Neuronal stem cell (in vitro differentiated cells): ENCODE results near the gene SH3TC2.

ENCODE experiments used
- DNase-seq: peaks from one replicate; pipeline ENCODE4 v3.0.0-alpha.2; 2013; ENCODE audit warnings: low spot score
- H2AFZ ChIP-seq: one replicate; pipeline ENCODE4 v1.6.1; 2013; ENCODE audit warnings: mild to moderate bottlenecking, low read length, inconsistent platforms
- H2AK5ac ChIP-seq: 2 replicates; pipeline ENCODE4 v1.6.1; 2013; ENCODE audit warnings: low read depth, mild to moderate bottlenecking, inconsistent platforms, low read length, moderate library complexity, mixed read lengths
- H2BK120ac ChIP-seq: 2 replicates; pipeline ENCODE4 v1.6.1; 2013; ENCODE audit warnings: low read depth, mild to moderate bottlenecking, inconsistent platforms, low read length, moderate library complexity, mixed read lengths
- H2BK12ac ChIP-seq: one replicate; pipeline ENCODE4 v1.6.1; 2013; ENCODE audit warnings: low read length, inconsistent platforms
- H2BK15ac ChIP-seq: 2 replicates; pipeline ENCODE4 v1.6.1; 2013; ENCODE audit warnings: mild to moderate bottlenecking, low read length, inconsistent platforms, mixed read lengths
- H2BK5ac ChIP-seq: one replicate; pipeline ENCODE4 v1.6.1; 2013; ENCODE audit warnings: inconsistent platforms, mild to moderate bottlenecking, low read length, moderate library complexity
- H3K14ac ChIP-seq: one replicate; pipeline ENCODE4 v1.6.1; 2013; ENCODE audit warnings: low read length, inconsistent platforms
- H3K18ac ChIP-seq: 2 replicates; pipeline ENCODE4 v1.6.1; 2013; ENCODE audit warnings: low read length, inconsistent platforms
- H3K23ac ChIP-seq: 2 replicates; pipeline ENCODE4 v1.6.1; 2013; ENCODE audit warnings: low read depth, mild to moderate bottlenecking, mixed read lengths, low read length, inconsistent platforms; ENCODE audit not compliant: poor library complexity
- H3K27ac ChIP-seq: replicated peaks from 3 replicates; pipeline ENCODE4 v1.5.1; 2013; ENCODE audit warnings: low read length, inconsistent platforms
- H3K27me3 ChIP-seq, 3 experiments: 2 replicates each; pipeline ENCODE4 v1.6.1; 2013; ENCODE audit warnings: low read length in 3 of 3, mild to moderate bottlenecking in 2 of 3, inconsistent platforms in 1 of 3, low read depth in 1 of 3, mixed read lengths in 1 of 3, moderate library complexity in 1 of 3; ENCODE audit not compliant: control insufficient read depth in 3 of 3, insufficient read depth in 3 of 3
- H3K36me3 ChIP-seq, 2 donors: replicated peaks in 1 of 2; 2 replicates each; pipeline ENCODE4 v1.6.1; 2013; ENCODE audit warnings: low read length in 2 of 2; ENCODE audit not compliant: control insufficient read depth in 2 of 2, insufficient read depth in 2 of 2
- H3K4ac ChIP-seq: 2 replicates; pipeline ENCODE4 v1.6.1; 2013; ENCODE audit warnings: inconsistent platforms, mild to moderate bottlenecking, low read length, moderate library complexity
- H3K4me1 ChIP-seq, 2 donors: 1 replicate in 1 of 2; 2 replicates in 1 of 2; pipeline ENCODE4 v1.6.1; 2013; ENCODE audit warnings: low read length in 2 of 2, low read depth in 1 of 2; ENCODE audit not compliant: control insufficient read depth in 2 of 2, insufficient read depth in 1 of 2
- H3K4me2 ChIP-seq: one replicate; pipeline ENCODE4 v1.6.1; 2013; ENCODE audit warnings: mild to moderate bottlenecking, low read length, inconsistent platforms; ENCODE audit not compliant: insufficient read depth, poor library complexity, severe bottlenecking
- H3K4me3 ChIP-seq, 2 donors: 2 replicates each; pipeline ENCODE4 v1.5.1; 2013; ENCODE audit warnings: low read length in 2 of 2, mild to moderate bottlenecking in 2 of 2, inconsistent platforms in 1 of 2, moderate library complexity in 1 of 2
- H3K79me1 ChIP-seq: one replicate; pipeline ENCODE4 v1.6.1; 2013; ENCODE audit warnings: low read depth, mild to moderate bottlenecking, inconsistent platforms, low read length, moderate library complexity
- H3K9ac ChIP-seq: one replicate; pipeline ENCODE4 v1.6.1; 2013; ENCODE audit warnings: mild to moderate bottlenecking, low read depth, low read length, inconsistent platforms; ENCODE audit not compliant: poor library complexity
- H3K9me3 ChIP-seq, 2 donors: replicated peaks in 1 of 2; 2 replicates each; pipeline versions ENCODE3 to v1.6.1; 2013; ENCODE audit warnings: low read length in 2 of 2, mild to moderate bottlenecking in 2 of 2, inconsistent platforms in 1 of 2, low read depth in 1 of 2, mixed read lengths in 1 of 2, moderate library complexity in 1 of 2; ENCODE audit not compliant: control insufficient read depth in 2 of 2, insufficient read depth in 1 of 2
- H4K8ac ChIP-seq: one replicate; pipeline ENCODE4 v1.6.1; 2013; ENCODE audit warnings: low read depth, mild to moderate bottlenecking, inconsistent platforms, low read length, moderate library complexity
- H4K91ac ChIP-seq: one replicate; pipeline ENCODE4 v1.6.1; 2013; ENCODE audit warnings: low read length, low read depth, mild to moderate bottlenecking, inconsistent platforms; ENCODE audit not compliant: poor library complexity
- WGBS, 2 donors: extraction: QIAGEN DNeasy Blood & Tissue Kit; methylation state at CpG; one replicate each; pipeline ENCODE4 v1.1.7; 2013; ENCODE audit warnings: missing lambda C conversion rate in 2 of 2, mixed read lengths in 1 of 2; ENCODE audit not compliant: insufficient read length in 2 of 2, insufficient replicate concordance in 1 of 2; ENCODE audit errors: extremely low coverage in 2 of 2; 5-methylcytosine and 5-hydroxymethylcytosine counted together

The SH3TC2 gene

DNA sequence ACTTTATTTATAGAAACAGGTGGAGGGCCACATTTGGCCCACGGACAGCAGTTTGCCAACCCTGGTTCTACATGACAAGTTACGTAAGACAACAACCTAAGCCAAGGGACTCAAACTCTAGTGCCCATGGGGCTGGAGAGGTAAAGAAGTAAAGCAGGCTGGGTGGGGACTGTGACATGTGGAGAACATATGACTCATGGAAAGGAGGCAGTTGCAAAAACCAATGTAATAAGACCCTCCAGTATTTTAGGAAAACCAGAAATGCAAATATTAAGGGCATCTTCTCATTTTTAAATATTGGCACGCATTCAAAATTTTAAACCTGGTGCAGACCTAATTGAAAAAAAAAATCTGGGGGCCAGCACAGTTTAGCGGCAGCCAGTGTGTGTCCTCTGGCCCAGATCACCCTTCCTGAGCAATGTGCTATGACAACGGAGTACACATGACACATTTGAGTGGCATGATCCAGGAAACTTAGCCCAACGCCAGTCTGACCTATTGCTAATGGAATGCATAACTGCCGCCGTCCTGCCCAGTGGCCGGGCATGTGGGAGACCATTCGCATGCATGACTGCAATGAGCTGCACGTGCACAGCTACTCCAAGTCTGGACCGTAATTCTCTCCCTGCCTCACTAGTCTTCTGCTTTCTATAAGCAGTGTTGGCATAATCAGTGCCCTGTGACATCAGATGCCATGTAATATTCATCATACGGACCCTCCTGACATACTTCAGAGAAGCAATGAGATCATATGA lies 97.2 kb downstream of the SH3TC2 start:
- no peaks in the 10 kb centered on the region for H3K9me3 ChIP-seq
- DNase-seq: no peak
- H3K4ac ChIP-seq: no peak overlapping the region
- H2BK15ac ChIP-seq: no peak overlapping the region
- H2BK12ac ChIP-seq: no peak overlapping the region
- H2AFZ ChIP-seq: no peak overlapping the region
- no peak overlapping the region for H2BK120ac ChIP-seq
- no peaks in the 10 kb centered on the region for H3K79me1 ChIP-seq
- H3K18ac ChIP-seq: no peak overlapping the region
- no CpG with 5 or more reads among the region's 13 CpGs for WGBS, 2 donors
- no peak overlapping the region for H2BK5ac ChIP-seq
- no peaks in the 10 kb centered on the region for H3K27me3 ChIP-seq
- H3K23ac ChIP-seq: no peak overlapping the region
- no peak overlapping the region for H3K14ac ChIP-seq
- H4K8ac ChIP-seq: no peak overlapping the region
- peak overlapping the region in 1 of 2 donors; percentile 65 for H3K4me3 ChIP-seq
- H3K4me2 ChIP-seq: no peak overlapping the region
- H4K91ac ChIP-seq: no peak overlapping the region
- H2AK5ac ChIP-seq: no peak overlapping the region
- H3K4me1 ChIP-seq: no peaks in the 10 kb centered on the region
- H3K27ac ChIP-seq: no peak overlapping the region
- peak overlapping the region; percentile 40 for H3K9ac ChIP-seq
- no peaks in the 10 kb centered on the region for H3K36me3 ChIP-seq

DNA sequence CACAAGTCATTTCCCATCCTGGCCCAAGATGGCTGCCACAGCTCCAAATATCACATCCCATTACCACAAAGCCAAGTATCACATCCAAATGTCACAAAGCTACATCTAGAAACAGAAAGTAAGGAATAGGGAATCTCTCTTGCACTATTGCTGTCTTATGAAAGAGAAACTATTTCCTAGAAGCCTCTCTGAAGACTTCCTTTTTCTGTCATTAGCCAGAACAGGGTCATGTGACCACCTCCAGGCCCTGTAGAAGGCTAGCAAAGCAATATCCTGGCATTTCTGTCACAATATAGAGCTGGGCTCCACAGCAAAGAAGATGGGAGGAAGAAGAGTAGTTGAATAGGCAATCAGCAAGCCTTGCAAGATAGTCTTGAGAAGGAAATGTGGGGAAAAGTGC lies 99.2 kb downstream of the SH3TC2 start:
- peaks cover 0 to 3% of the 10 kb centered on the region in 2 donors for H3K4me1 ChIP-seq
- no peak overlapping the region for H3K4me3 ChIP-seq
- no peaks in the 10 kb centered on the region for H3K27me3 ChIP-seq
- H3K23ac ChIP-seq: no peak overlapping the region
- no peak overlapping the region for H2AK5ac ChIP-seq
- H2BK5ac ChIP-seq: no peak overlapping the region
- H2BK120ac ChIP-seq: no peak overlapping the region
- H4K8ac ChIP-seq: no peak overlapping the region
- no peak overlapping the region for H4K91ac ChIP-seq
- no peaks in the 10 kb centered on the region for H3K36me3 ChIP-seq
- no peak overlapping the region for H3K27ac ChIP-seq
- no peak overlapping the region for H3K4me2 ChIP-seq
- H3K9me3 ChIP-seq: no peaks in the 10 kb centered on the region
- H3K4ac ChIP-seq: no peak overlapping the region
- no peak overlapping the region for H3K9ac ChIP-seq
- H2BK15ac ChIP-seq: no peak overlapping the region
- H3K14ac ChIP-seq: no peak overlapping the region
- no peak overlapping the region for H3K18ac ChIP-seq
- no peak overlapping the region for H2BK12ac ChIP-seq
- no peak overlapping the region for H2AFZ ChIP-seq
- H3K79me1 ChIP-seq: no peaks in the 10 kb centered on the region
- no peak for DNase-seq

DNA sequence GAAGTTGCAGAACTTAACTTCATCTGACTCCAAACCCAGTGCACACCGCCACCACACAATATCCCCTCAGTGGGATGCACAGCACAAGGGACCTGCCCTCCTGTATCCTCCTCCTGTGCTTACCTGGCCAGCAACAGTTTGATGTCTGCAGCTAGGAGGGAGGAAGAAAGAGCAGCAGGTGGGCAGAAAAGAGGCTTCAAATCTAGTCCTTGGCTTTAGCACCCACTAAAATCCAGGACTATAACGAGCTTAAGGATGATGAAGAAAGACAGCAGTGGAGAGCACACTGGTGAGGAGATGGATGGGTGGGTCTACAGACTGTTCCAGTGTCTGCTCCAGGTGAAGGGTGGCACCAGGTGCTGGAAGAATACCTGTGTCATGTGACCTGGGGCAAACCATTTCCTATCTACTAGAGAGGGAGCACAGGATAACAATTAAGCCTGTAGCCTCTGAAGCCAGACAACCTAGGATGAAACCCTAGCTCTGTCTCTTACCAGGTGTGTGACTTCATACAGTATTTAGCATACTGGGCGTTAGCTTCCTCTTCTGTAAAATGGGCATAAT lies 100.0 kb downstream of the SH3TC2 start:
- Histone ChIP-seq H3K18ac (no peak overlapping the region), H2BK12ac (no peak overlapping the region), H3K4me2 (no peak overlapping the region), H3K79me1 (no peaks in the 10 kb centered on the region), H3K4me1 (peaks cover 0 to 3% of the 10 kb centered on the region in 2 donors), H3K27me3 (no peaks in the 10 kb centered on the region), H4K8ac (no peak overlapping the region), H3K4me3 (no peak overlapping the region), H3K23ac (no peak overlapping the region), H3K9ac (no peak overlapping the region), H2BK15ac (no peak overlapping the region), H2AK5ac (no peak overlapping the region), H2BK120ac (no peak overlapping the region), H2BK5ac (no peak overlapping the region), H2AFZ (no peak overlapping the region), H3K9me3 (no peaks in the 10 kb centered on the region), H4K91ac (no peak overlapping the region), H3K36me3 (no peaks in the 10 kb centered on the region), H3K4ac (no peak overlapping the region), H3K27ac (no peak overlapping the region), H3K14ac (no peak overlapping the region)
- WGBS, 2 donors: no CpG with 5 or more reads among the region's 3 CpGs
- no peak for DNase-seq

DNA sequence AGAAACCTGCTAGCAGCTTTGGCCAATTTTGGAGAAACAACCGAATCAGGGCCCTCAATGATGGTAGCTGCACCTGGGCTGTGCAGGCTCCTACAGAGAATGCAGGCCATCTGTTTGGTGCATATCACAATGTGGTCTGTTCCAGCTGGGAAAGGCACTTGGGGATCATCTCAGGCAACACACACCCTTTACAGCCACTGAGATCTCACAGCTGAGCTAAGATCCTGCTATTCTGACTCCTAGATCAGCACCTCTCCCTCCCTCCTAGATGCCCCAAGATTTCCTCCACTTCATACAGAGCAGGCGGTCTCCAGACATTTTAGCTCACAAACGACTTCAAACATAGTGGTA lies 100.7 kb downstream of the SH3TC2 start:
- no peaks in the 10 kb centered on the region for H3K79me1 ChIP-seq
- H2BK120ac ChIP-seq: no peak overlapping the region
- no peak overlapping the region for H3K4me2 ChIP-seq
- H3K4ac ChIP-seq: no peak overlapping the region
- no peak overlapping the region for H2BK12ac ChIP-seq
- peaks cover 0 to 3% of the 10 kb centered on the region in 2 donors for H3K4me1 ChIP-seq
- no peak overlapping the region for H2AFZ ChIP-seq
- no peaks in the 10 kb centered on the region for H3K9me3 ChIP-seq
- H3K36me3 ChIP-seq: no peaks in the 10 kb centered on the region
- no CpG with 5 or more reads among the region's 3 CpGs for WGBS, 2 donors
- H3K9ac ChIP-seq: no peak overlapping the region
- no peak overlapping the region for H2BK5ac ChIP-seq
- H3K14ac ChIP-seq: no peak overlapping the region
- no peak overlapping the region for H2AK5ac ChIP-seq
- H3K18ac ChIP-seq: no peak overlapping the region
- H2BK15ac ChIP-seq: no peak overlapping the region
- H4K8ac ChIP-seq: no peak overlapping the region
- no peak overlapping the region for H3K4me3 ChIP-seq
- no peak overlapping the region for H3K27ac ChIP-seq
- H4K91ac ChIP-seq: no peak overlapping the region
- no peaks in the 10 kb centered on the region for H3K27me3 ChIP-seq
- H3K23ac ChIP-seq: no peak overlapping the region
- no peak for DNase-seq
